IPS-18a (cell line): ENCODE results near the gene RP2.

Experiments used
- H3K27ac ChIP-seq: one replicate; pipeline ENCODE4 v1.5.1; 2013; ENCODE audit warnings: low read length
- H3K27me3 ChIP-seq: one replicate; pipeline ENCODE4 v1.6.1; 2013; ENCODE audit warnings: mild to moderate bottlenecking, low read length; ENCODE audit not compliant: control insufficient read depth, insufficient read depth
- H3K36me3 ChIP-seq: one replicate; pipeline ENCODE4 v1.6.1; 2013; ENCODE audit warnings: low read depth, low read length; ENCODE audit not compliant: control insufficient read depth
- H3K4me1 ChIP-seq: one replicate; pipeline ENCODE4 v1.6.1; 2013; ENCODE audit warnings: low read depth, low read length; ENCODE audit not compliant: control insufficient read depth
- H3K4me3 ChIP-seq: one replicate; pipeline ENCODE4 v1.5.1; 2013; ENCODE audit warnings: low read length
- H3K9ac ChIP-seq: one replicate; pipeline ENCODE4 v1.6.1; 2013; ENCODE audit warnings: mild to moderate bottlenecking, low read length, moderate library complexity
- H3K9me3 ChIP-seq: one replicate; pipeline ENCODE4 v1.6.1; 2013; ENCODE audit warnings: low read depth, low read length; ENCODE audit not compliant: control insufficient read depth

The RP2 gene

GRCh38 chrX:46850771-46851170, 13.9 kb downstream of the RP2 start:
- no peaks in the 10 kb centered on the region for H3K36me3 ChIP-seq

DNA sequence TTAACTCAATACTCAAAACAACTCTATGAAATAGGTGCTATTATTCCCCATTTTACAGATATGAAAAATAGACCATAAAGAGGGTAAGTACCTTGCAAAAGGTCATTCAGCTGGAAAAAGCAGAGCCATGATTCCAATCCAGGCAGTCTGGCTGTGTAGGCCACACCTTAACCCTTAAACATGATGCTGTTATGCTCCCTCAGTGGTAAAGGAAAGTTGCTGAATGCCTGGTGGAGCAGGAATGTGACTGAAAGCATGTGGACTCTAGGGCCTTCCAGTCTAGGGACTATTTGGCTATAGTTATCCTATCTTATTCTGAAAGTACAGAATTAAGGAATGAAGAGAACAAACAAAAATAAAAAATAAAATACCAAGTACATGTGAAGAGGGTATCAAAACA, 19.6 kb downstream of the RP2 start:
- H3K9ac ChIP-seq: no peak overlapping the region
- no peak overlapping the region for H3K27ac ChIP-seq
- peaks cover 12% of the 10 kb centered on the region for H3K9me3 ChIP-seq
- no peaks in the 10 kb centered on the region for H3K36me3 ChIP-seq
- no peaks in the 10 kb centered on the region for H3K27me3 ChIP-seq
- no peaks in the 10 kb centered on the region for H3K4me1 ChIP-seq
- no peak overlapping the region for H3K4me3 ChIP-seq

More at GRCh38 chrX:46850771-46851170, 13.9 kb downstream of the RP2 start:
- Histone ChIP-seq H3K4me1 (no peaks in the 10 kb centered on the region), H3K9ac (no peak overlapping the region), H3K9me3 (peaks cover 11% of the 10 kb centered on the region), H3K27me3 (no peaks in the 10 kb centered on the region), H3K4me3 (no peak overlapping the region), H3K27ac (no peak overlapping the region)

DNA sequence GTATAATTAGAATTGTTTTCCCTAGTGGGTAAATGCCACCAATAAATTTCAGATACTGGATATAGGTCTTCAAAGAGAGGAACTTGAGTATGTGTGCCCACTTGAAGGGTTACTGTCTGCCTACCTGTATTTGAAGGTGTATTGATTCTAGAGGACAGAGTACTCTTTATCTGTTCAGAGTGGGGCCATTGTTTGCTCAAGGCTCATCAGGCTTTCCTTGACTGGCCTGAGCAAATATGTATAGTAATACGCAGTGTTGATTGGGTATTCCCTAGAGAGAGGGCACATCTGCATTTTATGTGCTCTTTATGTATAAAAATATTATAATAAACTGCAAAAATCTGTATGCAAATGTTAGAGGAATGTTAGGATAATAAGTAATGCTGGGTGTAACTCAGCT, 23.7 kb downstream of the RP2 start:
- Histone ChIP-seq H3K4me3 (no peak overlapping the region), H3K4me1 (no peaks in the 10 kb centered on the region), H3K9ac (no peak overlapping the region), H3K36me3 (no peaks in the 10 kb centered on the region), H3K9me3 (peaks cover 5% of the 10 kb centered on the region), H3K27ac (no peak overlapping the region), H3K27me3 (no peaks in the 10 kb centered on the region)

DNA sequence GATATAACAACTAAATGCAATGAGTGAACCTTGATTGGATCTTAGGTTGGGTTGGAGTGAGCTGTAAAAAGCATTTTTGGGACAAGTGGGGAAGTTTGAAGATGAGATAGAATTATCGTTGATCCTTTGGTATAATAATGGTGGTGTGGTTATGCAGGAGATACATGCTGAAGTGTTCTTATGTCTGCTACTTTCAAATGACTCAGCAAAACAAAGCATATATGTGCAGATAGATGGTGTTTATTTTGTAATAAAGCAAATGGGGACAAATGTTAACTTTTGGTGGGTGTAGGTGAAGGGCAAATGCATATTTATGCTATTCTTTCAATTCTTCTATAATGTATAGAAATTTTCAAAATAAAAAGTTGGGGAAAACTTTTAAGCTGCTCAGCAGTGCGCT, 26.2 kb downstream of the RP2 start:
- Histone ChIP-seq H3K27ac (no peak overlapping the region), H3K4me3 (no peak overlapping the region), H3K9me3 (no peaks in the 10 kb centered on the region), H3K27me3 (no peaks in the 10 kb centered on the region), H3K36me3 (no peaks in the 10 kb centered on the region), H3K4me1 (no peaks in the 10 kb centered on the region), H3K9ac (no peak overlapping the region)

- H3K9me3 ChIP-seq: no peaks in the 10 kb centered on the region
- no peaks in the 10 kb centered on the region for H3K36me3 ChIP-seq
- H3K4me3 ChIP-seq: no peak overlapping the region
- H3K27me3 ChIP-seq: no peaks in the 10 kb centered on the region
- H3K9ac ChIP-seq: no peak overlapping the region
- no peaks in the 10 kb centered on the region for H3K4me1 ChIP-seq
- no peak overlapping the region for H3K27ac ChIP-seq
Measured at GRCh38 chrX:46864606-46865005, 27.8 kb downstream of the RP2 start.

- no peaks in the 10 kb centered on the region for H3K27me3 ChIP-seq
- no peak overlapping the region for H3K4me3 ChIP-seq
- no peaks in the 10 kb centered on the region for H3K36me3 ChIP-seq
- H3K4me1 ChIP-seq: no peaks in the 10 kb centered on the region
- H3K27ac ChIP-seq: no peak overlapping the region
- H3K9me3 ChIP-seq: no peaks in the 10 kb centered on the region
- no peak overlapping the region for H3K9ac ChIP-seq
Measured at GRCh38 chrX:46865281-46865680, 28.4 kb downstream of the RP2 start.

DNA sequence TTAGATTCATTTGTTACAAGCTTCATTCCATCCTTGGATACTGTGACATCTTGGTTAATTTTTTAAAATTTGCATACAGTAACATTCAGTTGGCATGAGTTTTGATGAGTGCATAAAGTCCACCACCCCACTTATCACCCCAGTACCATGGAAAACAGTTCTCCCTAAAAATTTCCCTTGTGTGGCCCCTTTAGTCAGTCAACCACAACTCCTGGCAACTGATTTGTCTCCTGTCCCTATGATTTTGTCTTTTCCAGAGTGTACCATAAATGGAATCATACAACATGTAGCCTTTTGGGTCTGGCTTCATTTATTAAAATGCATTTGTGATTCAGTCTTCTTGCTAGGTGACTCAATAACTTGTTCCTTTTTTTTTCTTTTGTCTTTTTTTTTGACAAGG, 29.9 kb downstream of the RP2 start:
- H3K9ac ChIP-seq: no peak overlapping the region
- no peaks in the 10 kb centered on the region for H3K9me3 ChIP-seq
- H3K27me3 ChIP-seq: no peaks in the 10 kb centered on the region
- no peak overlapping the region for H3K27ac ChIP-seq
- no peaks in the 10 kb centered on the region for H3K36me3 ChIP-seq
- no peaks in the 10 kb centered on the region for H3K4me1 ChIP-seq
- H3K4me3 ChIP-seq: no peak overlapping the region

DNA sequence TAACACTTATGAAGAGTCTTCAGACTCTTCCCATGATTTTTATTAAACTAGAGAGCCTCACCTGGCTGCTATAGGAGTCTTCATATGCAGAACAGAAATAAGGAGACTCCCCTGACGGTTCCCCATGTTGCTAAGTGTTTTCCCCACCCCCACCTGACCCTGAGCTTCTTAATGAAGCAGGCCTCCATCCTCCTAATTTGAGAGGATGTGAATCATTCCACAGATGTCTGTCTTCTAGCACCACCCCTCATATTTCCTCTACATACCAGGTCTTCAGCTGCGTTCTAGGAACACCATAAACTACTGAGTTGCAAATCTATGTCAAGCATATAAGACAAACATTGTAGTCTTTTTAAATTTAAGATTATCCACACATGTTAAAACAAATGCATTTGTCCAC, 36.9 kb downstream of the RP2 start:
- Histone ChIP-seq H3K4me1 (peaks cover 4% of the 10 kb centered on the region), H3K4me3 (no peak overlapping the region), H3K36me3 (no peaks in the 10 kb centered on the region), H3K9me3 (no peaks in the 10 kb centered on the region), H3K27ac (no peak overlapping the region), H3K27me3 (no peaks in the 10 kb centered on the region), H3K9ac (no peak overlapping the region)

GRCh38 chrX:46876901-46877300, 40.1 kb downstream of the RP2 start:
- no peak overlapping the region for H3K4me3 ChIP-seq
- no peaks in the 10 kb centered on the region for H3K27me3 ChIP-seq
- no peak overlapping the region for H3K27ac ChIP-seq
- no peaks in the 10 kb centered on the region for H3K9me3 ChIP-seq
- H3K4me1 ChIP-seq: peaks cover 4% of the 10 kb centered on the region
- H3K36me3 ChIP-seq: no peaks in the 10 kb centered on the region
- H3K9ac ChIP-seq: no peak overlapping the region

DNA sequence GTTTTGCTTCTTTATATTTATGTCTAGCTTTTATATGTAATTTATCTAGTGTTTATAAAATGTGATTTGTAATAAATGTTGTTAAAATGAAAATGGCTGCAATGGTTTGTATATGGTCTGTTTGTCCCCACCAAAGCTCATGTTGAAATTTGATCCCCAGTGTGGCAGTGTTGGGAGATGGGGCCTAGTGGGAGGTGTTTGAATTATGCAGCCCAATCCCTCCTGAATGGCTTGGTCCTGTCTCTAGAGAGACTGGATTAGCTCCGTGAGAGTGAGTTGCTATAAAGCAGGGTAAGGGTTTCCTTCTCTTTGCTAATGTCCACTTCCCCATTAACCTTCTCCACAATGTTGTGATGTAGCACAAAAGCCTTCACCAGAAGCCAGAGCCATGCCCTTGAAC, 45.4 kb downstream of the RP2 start:
- Histone ChIP-seq H3K4me3 (no peak overlapping the region), H3K4me1 (peaks cover 4% of the 10 kb centered on the region), H3K27me3 (no peaks in the 10 kb centered on the region), H3K9ac (no peak overlapping the region), H3K27ac (no peak overlapping the region), H3K36me3 (no peaks in the 10 kb centered on the region), H3K9me3 (peaks cover 3% of the 10 kb centered on the region)

- Histone ChIP-seq H3K27me3 (no peaks in the 10 kb centered on the region), H3K36me3 (no peaks in the 10 kb centered on the region), H3K4me1 (peaks cover 4% of the 10 kb centered on the region), H3K4me3 (no peak overlapping the region), H3K27ac (no peak overlapping the region), H3K9me3 (peaks cover 3% of the 10 kb centered on the region), H3K9ac (no peak overlapping the region)
Measured at GRCh38 chrX:46884799-46885198, 48.0 kb downstream of the RP2 start.

DNA sequence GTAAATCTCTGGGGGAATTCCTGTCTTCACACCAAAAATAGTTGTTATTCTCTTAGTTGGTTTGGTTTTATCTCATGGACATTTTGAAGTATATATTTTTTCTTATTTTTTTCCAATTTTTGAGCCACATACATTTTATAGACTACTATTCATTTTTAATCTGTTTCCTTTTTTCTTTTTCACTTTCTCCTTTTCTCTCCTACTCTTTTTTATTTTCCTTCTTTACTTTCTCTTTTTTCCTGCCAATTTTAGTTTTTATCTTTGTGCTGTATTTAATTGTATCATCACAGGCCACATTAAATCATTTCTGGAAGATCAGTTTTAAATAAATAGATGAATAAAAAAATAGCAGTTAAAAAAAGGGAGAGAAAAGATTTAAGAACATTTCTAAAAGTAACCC, 61.4 kb downstream of the RP2 start:
- Histone ChIP-seq H3K9me3 (peaks cover 15% of the 10 kb centered on the region), H3K27ac (no peak overlapping the region), H3K4me3 (no peak overlapping the region), H3K36me3 (no peaks in the 10 kb centered on the region), H3K4me1 (no peaks in the 10 kb centered on the region), H3K27me3 (no peaks in the 10 kb centered on the region), H3K9ac (no peak overlapping the region)
